GM18861 (cell line): ENCODE data around the gene CDC42BPA.

ENCODE experiments used
- ATAC-seq: cut with Tn5 transposase; IDR thresholded peaks from one replicate; pipeline ENCODE4 v1.9.1; 2021; ENCODE audit not compliant: unreplicated experiment

Gene CDC42BPA

GRCh38 chr1:226983247-226983991 lies 334.9 kb downstream of the CDC42BPA start:
- no peak for ATAC-seq

- ATAC-seq = no peak
Measured at GRCh38 chr1:226982451-226983177, 335.7 kb downstream of the CDC42BPA start.

GRCh38 chr1:226981838-226982237 lies 336.5 kb downstream of the CDC42BPA start:
- ATAC-seq = no peak

- no peak for ATAC-seq
Measured at GRCh38 chr1:226981386-226981817, 336.9 kb downstream of the CDC42BPA start.

GRCh38 chr1:226980565-226981385 lies 337.5 kb downstream of the CDC42BPA start:
- no peak for ATAC-seq

- no peak for ATAC-seq
Measured at GRCh38 chr1:226980122-226980560, 338.2 kb downstream of the CDC42BPA start.

- ATAC-seq = no peak
Measured at GRCh38 chr1:226979517-226980121, 338.7 kb downstream of the CDC42BPA start.

- no peak for ATAC-seq
Measured at GRCh38 chr1:226979115-226979516, 339.2 kb downstream of the CDC42BPA start.

GRCh38 chr1:226978432-226979114 lies 339.7 kb downstream of the CDC42BPA start:
- ATAC-seq = no peak

GRCh38 chr1:226977643-226978431 lies 340.5 kb downstream of the CDC42BPA start:
- no peak for ATAC-seq

- ATAC-seq = no peak
Measured at GRCh38 chr1:226976978-226977642, 341.2 kb downstream of the CDC42BPA start.

GRCh38 chr1:226976276-226976977 lies 341.9 kb downstream of the CDC42BPA start:
- no peak for ATAC-seq

- ATAC-seq = no peak
Measured at GRCh38 chr1:226975259-226976250, 342.7 kb downstream of the CDC42BPA start.

- ATAC-seq = no peak
Measured at GRCh38 chr1:226974544-226975258, 343.6 kb downstream of the CDC42BPA start.

- ATAC-seq = no peak
Measured at GRCh38 chr1:226973898-226974543, 344.3 kb downstream of the CDC42BPA start.

GRCh38 chr1:226973371-226973897 lies 344.9 kb downstream of the CDC42BPA start:
- ATAC-seq = no peak
